NCI-H1105 (cell line): ENCODE results near the gene GNAQ.

ENCODE experiments used
- DNase-seq: peaks from one replicate; lab custom pipeline; 2025; lab: John Stamatoyannopoulos, UW

GNAQ gene

GRCh38 chr9:78003730-78004129, 27.9 kb downstream of the GNAQ start:
- DNase-seq, result no peak

GRCh38 chr9:78001946-78002731, 29.5 kb downstream of the GNAQ start:
- no peak for DNase-seq

GRCh38 chr9:78000221-78000620, 31.4 kb downstream of the GNAQ start:
- no peak for DNase-seq

GRCh38 chr9:77999231-77999631, 32.4 kb downstream of the GNAQ start:
- DNase-seq, result no peak

GRCh38 chr9:77997611-77998284, 33.9 kb downstream of the GNAQ start:
- DNase-seq, result no peak

GRCh38 chr9:77996696-77997095, 34.9 kb downstream of the GNAQ start:
- no peak for DNase-seq

- DNase-seq, result no peak
Observed at GRCh38 chr9:77991191-77991590, 40.4 kb downstream of the GNAQ start.

- no peak for DNase-seq
Observed at GRCh38 chr9:77989909-77990308, 41.7 kb downstream of the GNAQ start.

GRCh38 chr9:77989458-77989857, 42.2 kb downstream of the GNAQ start:
- no peak for DNase-seq

- no peak for DNase-seq
Observed at GRCh38 chr9:77988630-77989029, 43.0 kb downstream of the GNAQ start.

GRCh38 chr9:77987880-77988525, 43.6 kb downstream of the GNAQ start:
- DNase-seq, result no peak

GRCh38 chr9:77987081-77987656, 44.4 kb downstream of the GNAQ start:
- DNase-seq, result no peak

GRCh38 chr9:77985996-77986395, 45.6 kb downstream of the GNAQ start:
- no peak for DNase-seq

GRCh38 chr9:77983320-77983662, 48.3 kb downstream of the GNAQ start:
- no peak for DNase-seq

GRCh38 chr9:77982581-77983319, 48.9 kb downstream of the GNAQ start:
- no peak for DNase-seq

- no peak for DNase-seq
Observed at GRCh38 chr9:77981907-77982306, 49.7 kb downstream of the GNAQ start.

- DNase-seq, result no peak
Observed at GRCh38 chr9:77981332-77981731, 50.3 kb downstream of the GNAQ start.

- DNase-seq, result no peak
Observed at GRCh38 chr9:77980622-77981021, 51.0 kb downstream of the GNAQ start.

- no peak for DNase-seq
Observed at GRCh38 chr9:77978086-77978781, 53.4 kb downstream of the GNAQ start.

GRCh38 chr9:77977210-77977611, 54.4 kb downstream of the GNAQ start:
- DNase-seq, result no peak

GRCh38 chr9:77975806-77976205, 55.8 kb downstream of the GNAQ start:
- no peak for DNase-seq

GRCh38 chr9:77975036-77975435, 56.6 kb downstream of the GNAQ start:
- DNase-seq, result no peak
